H1 (cell line): Measurements from ENCODE around the gene PTPRO. TPM values are rescaled to one million over a fixed set of nuclear protein-coding genes. Genes with fewer than 3 reads are reported as not detected.
A peak's percentile ranks its signal among the peaks of the same experiment; 100 is the strongest.

Experiments used
- CTCF ChIA-PET: fragments of 300-600 bp; sonication (Branson Sonifier 250); formaldehyde crosslinking; loops from one replicate; lab custom pipeline; 2021; ENCODE audit not compliant: partially characterized antibody; lab: Charles Lee
- POLR2A ChIA-PET: fragments of 300-600 bp; sonication (Branson Sonifier 250); formaldehyde crosslinking; loops from one replicate; lab custom pipeline; 2021; ENCODE audit warnings: inconsistent platforms; ENCODE audit not compliant: partially characterized antibody; lab: Charles Lee
- DNase-seq, 2 experiments: peaks; one replicate each; pipeline versions ENCODE4 v3.0.0 to v3.0.0-alpha.2; 2010 to 2022; ENCODE audit warnings: low spot score in 2 of 2, low read depth in 1 of 2, mixed read lengths in 1 of 2
- FAIRE-seq: peaks from 2 replicates; lab custom pipeline; 2011; peaks lifted over from hg19 to GRCh38; lab: Jason Lieb, UNC
- H2AFZ ChIP-seq: 2 replicates; pipeline ENCODE4 v1.8.1; 2012; ENCODE audit warnings: low read length, inconsistent platforms
- H2AK5ac ChIP-seq: 2 replicates; pipeline ENCODE4 v1.6.1; 2013; ENCODE audit warnings: low read depth, low read length
- H2BK120ac ChIP-seq: replicated peaks from 2 replicates; pipeline ENCODE3; 2013; ENCODE audit warnings: low read depth, low read length, inconsistent platforms
- H2BK12ac ChIP-seq: 2 replicates; pipeline ENCODE4 v1.6.1; 2013; ENCODE audit warnings: low read depth, low read length
- H2BK15ac ChIP-seq: 2 replicates; pipeline ENCODE4 v1.6.1; 2013; ENCODE audit warnings: low read length
- H2BK20ac ChIP-seq: 2 replicates; pipeline ENCODE4 v1.6.1; 2013; ENCODE audit warnings: low read length
- H2BK5ac ChIP-seq: 2 replicates; pipeline ENCODE4 v1.6.1; 2013; ENCODE audit warnings: low read depth, low read length
- H3K14ac ChIP-seq: 2 replicates; pipeline ENCODE4 v1.6.1; 2013; ENCODE audit warnings: inconsistent platforms; ENCODE audit not compliant: insufficient read length
- H3K18ac ChIP-seq: 2 replicates; pipeline ENCODE4 v1.6.1; 2013; ENCODE audit warnings: low read length; ENCODE audit errors: extremely low read depth
- H3K23ac ChIP-seq: 2 replicates; pipeline ENCODE4 v1.6.1; 2013; ENCODE audit warnings: inconsistent platforms; ENCODE audit not compliant: insufficient read length
- H3K23me2 ChIP-seq: 2 replicates; pipeline ENCODE4 v1.6.1; 2013; ENCODE audit warnings: low read depth, low read length
- H3K27ac ChIP-seq: 2 replicates; pipeline ENCODE4 v1.6.1; 2011; ENCODE audit warnings: low read depth, low read length, inconsistent platforms
- H3K27me3 ChIP-seq, 4 experiments: replicated peaks in 1 of 4; 1 replicate in 1 of 4; 2 replicates in 3 of 4; pipeline versions ENCODE4 v1.6.1 to v1.8.1; 2011 to 2013; ENCODE audit warnings: low read length in 3 of 4, mild to moderate bottlenecking in 3 of 4, inconsistent platforms in 2 of 4, mixed read lengths in 2 of 4, moderate library complexity in 1 of 4; ENCODE audit not compliant: control insufficient read depth in 3 of 4, insufficient read depth in 3 of 4; ENCODE audit errors: extremely low read depth in 1 of 4
- H3K36me3 ChIP-seq, 4 experiments: 2 replicates each; pipeline versions ENCODE4 v1.6.1 to v1.8.1; 2011 to 2013; ENCODE audit warnings: mild to moderate bottlenecking in 4 of 4, low read length in 3 of 4, moderate library complexity in 2 of 4, control low read depth in 1 of 4, inconsistent platforms in 1 of 4; ENCODE audit not compliant: insufficient read depth in 4 of 4, control insufficient read depth in 2 of 4
- H3K4ac ChIP-seq: replicated peaks from 2 replicates; pipeline ENCODE3; 2013; ENCODE audit warnings: low read length, low read depth, mixed read lengths, inconsistent platforms; ENCODE audit not compliant: insufficient read length
- H3K4me1 ChIP-seq, 4 experiments: replicated peaks in 1 of 4; 1 replicate in 1 of 4; 2 replicates in 3 of 4; pipeline versions ENCODE4 v1.6.1 to v1.8.1; 2011 to 2013; ENCODE audit warnings: low read length in 3 of 4, inconsistent platforms in 2 of 4, mixed read lengths in 1 of 4; ENCODE audit not compliant: insufficient read depth in 4 of 4, control insufficient read depth in 3 of 4
- H3K4me2 ChIP-seq, 2 experiments: 2 replicates each; pipeline versions ENCODE4 v1.6.1 to v1.8.1; 2011 to 2013; ENCODE audit warnings: low read depth in 2 of 2, low read length in 2 of 2, control low read depth in 1 of 2, inconsistent platforms in 1 of 2, mild to moderate bottlenecking in 1 of 2; ENCODE audit not compliant: insufficient read depth in 1 of 2
- H3K4me3 ChIP-seq, 4 experiments: fragments of 200-600, 300-600 bp in 1 of 4; sonication (generic), shearing (Covaris generic), sonication (Bioruptor Twin) in 1 of 4; 2 replicates each; pipeline versions ENCODE4 v1.5.1 to v1.8.1; 2011 to 2016; ENCODE audit warnings: low read length in 4 of 4, low read depth in 3 of 4, control low read depth in 2 of 4, inconsistent platforms in 2 of 4, mild to moderate bottlenecking in 2 of 4, mixed read lengths in 1 of 4, moderate library complexity in 1 of 4; ENCODE audit not compliant: insufficient read depth in 2 of 4; ENCODE audit errors: extremely low read depth in 1 of 4
- H3K56ac ChIP-seq: replicated peaks from 2 replicates; pipeline ENCODE3; 2013; ENCODE audit warnings: low read depth, mild to moderate bottlenecking, mixed read lengths, low read length, inconsistent platforms; ENCODE audit not compliant: insufficient read length
- H3K79me1 ChIP-seq: 2 replicates; pipeline ENCODE4 v1.6.1; 2013; ENCODE audit warnings: low read depth, low read length, control low read depth
- H3K79me2 ChIP-seq, 2 experiments: 2 replicates each; pipeline versions ENCODE4 v1.6.1 to v1.8.1; 2012 to 2013; ENCODE audit warnings: low read length in 2 of 2, mild to moderate bottlenecking in 2 of 2, inconsistent platforms in 1 of 2; ENCODE audit not compliant: insufficient read depth in 2 of 2, control insufficient read depth in 1 of 2
- H3K9ac ChIP-seq, 4 experiments: replicated peaks in 1 of 4; 1 replicate in 1 of 4; 2 replicates in 3 of 4; pipeline versions ENCODE4 v1.6.1 to v1.8.1; 2011 to 2013; ENCODE audit warnings: low read depth in 3 of 4, low read length in 3 of 4, control low read depth in 2 of 4, mild to moderate bottlenecking in 2 of 4, moderate library complexity in 2 of 4, inconsistent platforms in 1 of 4; ENCODE audit errors: extremely low read depth in 1 of 4
- H3K9me3 ChIP-seq, 2 experiments: 2 replicates each; pipeline versions ENCODE4 v1.6.1 to v1.8.1; 2012 to 2013; ENCODE audit warnings: mild to moderate bottlenecking in 2 of 2, moderate library complexity in 2 of 2, control low read depth in 1 of 2, inconsistent platforms in 1 of 2, low read depth in 1 of 2, low read length in 1 of 2, mixed read lengths in 1 of 2; ENCODE audit not compliant: insufficient read depth in 2 of 2
- H4K20me1 ChIP-seq, 2 experiments: replicated peaks in 1 of 2; 2 replicates each; pipeline versions ENCODE3 to v1.8.1; 2011 to 2013; ENCODE audit warnings: inconsistent platforms in 2 of 2, low read length in 2 of 2, mild to moderate bottlenecking in 1 of 2; ENCODE audit not compliant: insufficient read depth in 2 of 2, control insufficient read depth in 1 of 2
- H4K5ac ChIP-seq: 2 replicates; pipeline ENCODE4 v1.6.1; 2013; ENCODE audit warnings: low read length, low read depth, mixed read lengths, inconsistent platforms; ENCODE audit not compliant: insufficient read length
- H4K8ac ChIP-seq: 2 replicates; pipeline ENCODE4 v1.8.0; 2013; ENCODE audit warnings: mild to moderate bottlenecking, moderate library complexity, low read length, inconsistent platforms; ENCODE audit not compliant: insufficient read depth; ENCODE audit errors: extremely low read depth
- H4K91ac ChIP-seq: replicated peaks from 2 replicates; pipeline ENCODE3; 2013; ENCODE audit warnings: low read length, mixed read lengths, inconsistent platforms; ENCODE audit not compliant: insufficient read length
- E2F6 ChIP-seq: IDR thresholded peaks from 2 replicates; pipeline ENCODE4 v1.6.1; 2012; ENCODE audit warnings: inconsistent platforms
- GABPA ChIP-seq: IDR thresholded peaks from 2 replicates; pipeline ENCODE4 v1.6.1; 2011; ENCODE audit warnings: mild to moderate bottlenecking, low read length, moderate library complexity, borderline replicate concordance; ENCODE audit not compliant: insufficient read depth
- HDAC2 ChIP-seq, 2 experiments: fragments of 300-600 bp in 1 of 2; sonication (generic) in 1 of 2; IDR thresholded peaks; 2 replicates each; pipeline ENCODE4 v1.6.1; 2011 to 2012; ENCODE audit warnings: low read depth in 2 of 2, low read length in 2 of 2, mild to moderate bottlenecking in 2 of 2, moderate library complexity in 2 of 2, borderline replicate concordance in 1 of 2, inconsistent platforms in 1 of 2
- HDAC6 ChIP-seq: IDR thresholded peaks from one replicate; pipeline ENCODE4 v1.7.1; 2012; ENCODE audit warnings: low read depth, mild to moderate bottlenecking, inconsistent platforms, low read length, moderate library complexity
- POLR2A ChIP-seq, 2 experiments: IDR thresholded peaks; 1 replicate in 1 of 2; 2 replicates in 1 of 2; pipeline ENCODE4 v1.6.1; 2011; ENCODE audit warnings: low read depth in 2 of 2, low read length in 2 of 2, mild to moderate bottlenecking in 2 of 2; ENCODE audit errors: control extremely low read depth in 1 of 2
- SP1 ChIP-seq: IDR thresholded peaks from 2 replicates; pipeline ENCODE4 v1.6.1; 2011; ENCODE audit warnings: low read depth, low read length
- YY1 ChIP-seq: IDR thresholded peaks from 2 replicates; pipeline ENCODE4 v1.6.1; 2011; ENCODE audit warnings: low read depth, mild to moderate bottlenecking, low read length
- ZNF274 ChIP-seq: IDR thresholded peaks from 2 replicates; pipeline ENCODE4 v1.7.0; 2012; ENCODE audit warnings: low read length, borderline replicate concordance; ENCODE audit errors: extremely low read depth
- WGBS, 2 experiments: shearing (Covaris generic) in 1 of 2; methylation state at CpG; one replicate each; pipeline versions ENCODE4 v1.1.6 to v1.1.7; 2013 to 2015; ENCODE audit warnings: low lambda C conversion rate in 2 of 2, mixed read lengths in 2 of 2, inconsistent platforms in 1 of 2, low coverage in 1 of 2, missing lambda C conversion rate in 1 of 2; ENCODE audit not compliant: insufficient replicate concordance in 2 of 2, insufficient coverage in 1 of 2, insufficient read length in 1 of 2; ENCODE audit errors: extremely low coverage in 1 of 2, missing lambda C conversion rate in 1 of 2; 5-methylcytosine and 5-hydroxymethylcytosine counted together
- long read RNA-seq, 2 experiments: library from RNA in 1 of 2; library from capped mRNA in 1 of 2; stranded (forward); transcript quantifications; one replicate each; pipeline ENCODE4 v2.0.0, GENCODE V29; 2021; ENCODE audit warnings: inconsistent platforms in 1 of 2
- polyA minus RNA-seq, 3 experiments: library from RNA; depleted of rRNA, polyadenylated mRNA; stranded (reverse); fragments of >200 nt; gene quantifications; 1 replicate in 2 of 3; 2 replicates in 1 of 3; pipeline ENCODE4 v1.2.3, GENCODE V29; 2011
- polyA plus RNA-seq, 7 experiments: library from polyadenylated mRNA; depleted of rRNA in 3 of 7; stranded (reverse) in 5 of 7; unstranded in 2 of 7; fragments of >200 nt in 5 of 7; fragments of 200-250 nt in 2 of 7; gene quantifications; 1 replicate in 5 of 7; 2 replicates in 1 of 7; 4 replicates in 1 of 7; pipeline versions ENCODE4 v1.2.1 to v1.2.3, GENCODE V29; 2011 to 2013; ENCODE audit warnings: missing spikeins in 2 of 7, mixed read lengths in 2 of 7
- total RNA-seq: library from RNA; stranded (reverse); fragmentation: NEBNext Ultra II Directional; extraction: Animal tissue kit (Norgen Biotek cat#: 25700); gene quantifications from 2 replicates; pipeline ENCODE4 v1.2.1, GENCODE V29; 2021

Gene PTPRO
- total RNA-seq (1.7 and 2.0 TPM in 2 replicates), polyA plus RNA-seq (2011; rRNA removed) (0.44 and 0.73 TPM in 2 replicates), polyA minus RNA-seq (2011; rRNA and poly(A)+ RNA removed) (1.5 and 2.6 TPM in 2 replicates)
- polyA plus RNA-seq (2011; cell fraction: cytosol; rRNA removed) = 1.1 TPM
- polyA plus RNA-seq (2011; cell fraction: nucleus; rRNA removed) = 0.60 TPM
- polyA plus RNA-seq (2012, experiment 1 of 2) = 1.2 to 1.9 TPM (median 1.3 TPM) in 4 replicates
- polyA plus RNA-seq (2012, experiment 2 of 2) = 0.10 TPM
- polyA plus RNA-seq (2013, experiment 1 of 2) = 2.3 TPM
- 2.7 TPM for polyA plus RNA-seq (2013, experiment 2 of 2)
- 1.1 TPM for polyA minus RNA-seq (2011; cell fraction: cytosol; rRNA and poly(A)+ RNA removed)
- 7.1 TPM for polyA minus RNA-seq (2011; cell fraction: nucleus; rRNA and poly(A)+ RNA removed)
- long read RNA-seq, experiment 1, partial matches to known transcripts = 0 of 2 reads
- long read RNA-seq, experiment 1, other reads (novel, unspliced or antisense) = 2 of 2 reads
- long read RNA-seq, experiment 2, partial matches to known transcripts = 1 of 1 reads
- long read RNA-seq, experiment 2, other reads (novel, unspliced or antisense) = 0 of 1 reads

- no peak within 1 kb of the TSS for H4K5ac ChIP-seq
- CTCF ChIA-PET = interaction anchor here (1.2 to 1.5 kb wide), 3 partner anchors 46 to 201 kb away, joined by 3 to 6 read pairs (median 3); no protein-coding TSS in a partner anchor
- H3K27me3 ChIP-seq = peaks cover 0 to 10% (median 4%) of the 10 kb centered on the region in 4 experiments; a peak in 5 of 7 replicates
- peaks cover 9% of the 10 kb centered on the region for H3K23me2 ChIP-seq
- H3K56ac ChIP-seq = peak within 1 kb of the TSS; percentile 23
- WGBS, 2 experiments = 1% methylated on average over 58 of the region's 70 CpGs; no CpG with 5 or more reads in 1 of the 2 experiments
- no peak within 1 kb of the TSS for H3K23ac ChIP-seq
- no peaks in the 10 kb centered on the region for H3K79me1 ChIP-seq
- H3K4me1 ChIP-seq = no peaks in the 10 kb centered on the region; a peak in 1 of 7 replicates
- no peak within 1 kb of the TSS for H2BK15ac ChIP-seq
- peak within 1 kb of the TSS; percentile 25 to 73 (median 44); a peak in 6 of 7 replicates for H3K9ac ChIP-seq
- no peak within 1 kb of the TSS for H2BK20ac ChIP-seq
- H3K4ac ChIP-seq = no peak within 1 kb of the TSS
- DNase-seq (peak; percentile 23 to 77), FAIRE-seq (no peak)
- no peaks in the 10 kb centered on the region for H3K36me3 ChIP-seq
- no peak within 1 kb of the TSS for H2BK12ac ChIP-seq
- H2AFZ ChIP-seq = peak within 1 kb of the TSS; percentile 94
- H3K4me2 ChIP-seq = peak within 1 kb of the TSS; percentile 93 to 97
- no peak within 1 kb of the TSS for H3K14ac ChIP-seq
- H4K20me1 ChIP-seq = no peaks in the 10 kb centered on the region
- no peak within 1 kb of the TSS for H2BK120ac ChIP-seq
- no peak within 1 kb of the TSS for H4K91ac ChIP-seq
- no peak within 1 kb of the TSS for H3K18ac ChIP-seq
- POLR2A ChIA-PET = no interaction called here
- no peaks in the 10 kb centered on the region for H3K79me2 ChIP-seq
- no peak within 1 kb of the TSS for H2BK5ac ChIP-seq
- peak within 1 kb of the TSS; percentile 56 to 77 (median 68) for H3K4me3 ChIP-seq
- H3K27ac ChIP-seq = no peak within 1 kb of the TSS
- H4K8ac ChIP-seq = peak within 1 kb of the TSS; percentile 95; the same call in 1 of the 2 replicates
- no peak within 1 kb of the TSS for H2AK5ac ChIP-seq
- H3K9me3 ChIP-seq = no peaks in the 10 kb centered on the region
- TF ChIP-seq YY1 = no peak
- no peak for TF ChIP-seq HDAC6
- no peak for TF ChIP-seq ZNF274
- peak in 1 of 2 experiments; percentile 60; a peak in 2 of 3 replicates for TF ChIP-seq POLR2A (IDR thresholded peaks at IDR 0.05; ENCODE audit: control extremely low read depth in 1 of 2, low read depth in 2 of 2, low read length in 2 of 2)
- TF ChIP-seq SP1 = no peak
- TF ChIP-seq HDAC2 (IDR thresholded peaks at IDR 0.05; ENCODE audit: borderline replicate concordance in 1 of 2, low read depth in 2 of 2, low read length in 2 of 2) = peak; percentile 47 to 83; a peak in 3 of 4 replicates
- TF ChIP-seq GABPA = no peak
- peak; percentile 73 for TF ChIP-seq E2F6
Measured at GRCh38 chr12:15322164-15323061, at the start of gene PTPRO. PTPRO (plus strand) TSS chr12:15322508.
